T1000 (cell line): ENCODE results near the gene JAKMIP1.

Experiments
- DNase-seq: peaks from one replicate; lab custom pipeline; 2025; ENCODE audit warnings: mixed read lengths; lab: John Stamatoyannopoulos, UW

Gene JAKMIP1

DNA sequence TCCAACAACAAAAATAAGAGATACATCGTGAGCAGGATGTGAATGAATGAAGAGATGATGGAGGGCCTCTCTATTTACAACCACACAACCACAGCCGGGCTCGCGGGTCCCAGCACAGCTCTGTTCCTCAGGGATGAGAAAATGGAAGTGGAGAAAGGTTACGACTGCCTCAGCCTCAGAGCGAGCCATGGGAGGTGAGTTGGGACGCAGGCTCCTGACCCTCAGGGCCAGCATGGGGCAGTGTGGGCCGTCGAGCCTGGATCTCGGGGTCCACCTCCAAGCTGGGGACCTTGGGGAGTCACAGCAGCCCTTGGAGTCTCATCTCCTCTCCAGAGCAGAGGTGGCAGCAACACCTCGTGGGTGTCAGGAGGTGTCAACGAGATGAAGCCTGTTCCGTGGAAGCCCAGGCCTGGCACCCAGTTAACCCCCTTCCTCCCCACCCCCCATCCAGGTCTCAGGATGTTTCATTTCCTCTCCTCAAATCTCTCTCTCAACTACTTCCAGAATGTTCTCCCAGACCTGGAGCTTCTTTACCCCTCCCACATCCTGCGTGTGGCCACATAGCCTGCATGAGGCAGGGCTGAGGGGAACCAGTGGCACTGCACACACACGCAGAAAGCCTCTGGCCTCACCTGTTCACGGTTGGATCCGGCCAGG is 208.1 kb downstream of the JAKMIP1 start:
- DNase-seq, result no peak

DNA sequence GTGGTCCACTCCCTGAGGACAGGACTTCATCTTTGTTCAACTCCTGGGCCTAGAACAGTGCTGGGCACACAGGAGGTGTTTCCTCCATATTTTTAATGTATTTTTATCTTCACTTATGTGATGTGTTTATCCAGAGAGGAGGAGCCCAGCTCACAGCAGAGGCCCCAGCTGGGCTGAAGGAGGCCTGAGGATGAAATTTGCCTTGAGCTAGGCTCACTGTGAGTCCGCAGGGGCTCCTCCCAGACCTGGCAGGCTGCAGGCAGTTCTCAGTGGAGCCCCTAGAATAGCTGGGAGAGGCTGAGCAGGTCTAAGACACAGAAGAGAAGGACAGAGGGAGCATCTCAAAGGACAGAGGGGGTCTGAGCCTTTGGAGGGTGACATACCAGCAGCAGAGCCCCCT is 208.9 kb downstream of the JAKMIP1 start:
- no peak for DNase-seq

DNA sequence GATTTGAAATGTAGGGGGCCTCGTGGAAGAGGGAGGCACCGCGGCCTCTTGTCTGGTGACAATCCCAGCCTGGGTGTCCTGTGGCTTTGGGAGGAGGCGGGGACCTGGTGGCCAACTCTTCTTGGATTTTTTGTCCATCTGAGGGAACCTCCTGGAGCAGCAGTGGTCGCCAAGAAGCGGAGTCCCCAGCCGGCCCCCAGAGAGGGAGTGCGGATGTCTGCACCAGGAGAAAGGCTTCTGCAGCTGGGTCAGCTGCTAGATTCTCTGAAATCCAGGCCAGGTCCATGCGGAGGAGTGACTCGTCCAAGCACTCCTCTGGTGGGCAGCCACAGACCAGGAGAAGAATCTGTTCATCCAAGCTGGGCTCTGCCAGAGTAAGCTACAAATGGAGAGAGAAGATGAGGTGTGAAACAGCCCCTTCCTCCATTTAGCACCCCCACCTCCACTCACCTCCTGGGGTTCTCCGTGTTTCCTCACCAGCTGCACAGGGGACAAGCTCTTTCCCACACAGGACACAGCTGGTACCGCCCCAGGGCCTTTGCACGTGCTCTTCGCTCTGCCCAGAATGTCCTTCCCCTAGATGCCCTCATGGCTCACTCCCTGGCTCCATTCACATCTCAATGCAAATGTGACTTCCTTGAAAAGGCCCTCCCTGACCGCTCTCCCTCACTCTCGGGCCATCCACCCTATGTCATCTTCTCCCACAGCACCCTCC is 209.7 kb downstream of the JAKMIP1 start:
- no peak for DNase-seq

DNA sequence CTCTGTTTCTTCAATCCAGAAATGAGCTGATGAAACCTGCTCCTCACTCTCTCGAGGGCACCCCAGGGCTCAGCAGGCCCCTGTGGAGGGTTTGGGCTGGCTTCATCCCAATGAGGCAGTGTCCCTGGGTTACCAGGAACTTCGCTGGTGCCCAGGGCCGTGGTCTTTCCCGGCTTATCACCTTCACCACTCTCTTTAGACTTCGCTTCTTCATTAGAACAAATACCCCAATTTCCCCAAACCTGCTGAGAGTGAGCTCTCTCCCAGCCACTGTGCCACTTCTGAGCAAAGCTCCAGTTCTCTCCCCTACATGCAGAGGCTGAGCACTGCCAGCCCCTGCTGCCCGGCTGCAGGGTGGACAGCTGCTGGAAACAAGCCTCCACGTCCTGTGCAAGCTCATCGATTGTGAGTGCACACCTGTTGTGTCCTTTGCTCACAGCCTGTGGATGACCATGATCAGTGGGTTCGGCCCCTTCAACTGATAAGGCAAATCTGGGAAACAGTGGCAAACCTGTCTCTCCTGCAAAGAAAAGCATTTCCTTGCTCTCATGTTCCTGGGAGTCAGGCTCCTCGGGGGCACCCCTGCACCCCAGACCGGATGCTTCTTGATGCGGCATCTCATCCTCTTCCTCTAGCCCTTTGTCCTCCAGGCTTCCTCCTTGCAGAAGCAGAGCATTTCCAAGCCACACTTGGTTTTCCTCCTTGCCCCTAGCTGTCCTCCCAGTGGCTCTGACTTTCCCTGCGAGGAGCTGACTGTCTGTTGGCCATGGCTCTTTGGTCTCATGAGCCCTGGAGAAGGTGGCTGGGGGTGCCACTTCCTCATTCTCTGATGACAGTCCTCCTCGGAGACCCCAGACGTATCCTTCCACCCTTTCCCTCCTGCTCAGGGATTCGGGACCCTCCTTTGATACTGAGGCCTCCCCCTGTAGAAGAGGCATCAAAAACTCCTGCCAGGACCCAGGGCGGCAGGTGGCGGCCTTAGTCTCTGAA is 210.8 kb downstream of the JAKMIP1 start:
- DNase-seq, result no peak

DNA sequence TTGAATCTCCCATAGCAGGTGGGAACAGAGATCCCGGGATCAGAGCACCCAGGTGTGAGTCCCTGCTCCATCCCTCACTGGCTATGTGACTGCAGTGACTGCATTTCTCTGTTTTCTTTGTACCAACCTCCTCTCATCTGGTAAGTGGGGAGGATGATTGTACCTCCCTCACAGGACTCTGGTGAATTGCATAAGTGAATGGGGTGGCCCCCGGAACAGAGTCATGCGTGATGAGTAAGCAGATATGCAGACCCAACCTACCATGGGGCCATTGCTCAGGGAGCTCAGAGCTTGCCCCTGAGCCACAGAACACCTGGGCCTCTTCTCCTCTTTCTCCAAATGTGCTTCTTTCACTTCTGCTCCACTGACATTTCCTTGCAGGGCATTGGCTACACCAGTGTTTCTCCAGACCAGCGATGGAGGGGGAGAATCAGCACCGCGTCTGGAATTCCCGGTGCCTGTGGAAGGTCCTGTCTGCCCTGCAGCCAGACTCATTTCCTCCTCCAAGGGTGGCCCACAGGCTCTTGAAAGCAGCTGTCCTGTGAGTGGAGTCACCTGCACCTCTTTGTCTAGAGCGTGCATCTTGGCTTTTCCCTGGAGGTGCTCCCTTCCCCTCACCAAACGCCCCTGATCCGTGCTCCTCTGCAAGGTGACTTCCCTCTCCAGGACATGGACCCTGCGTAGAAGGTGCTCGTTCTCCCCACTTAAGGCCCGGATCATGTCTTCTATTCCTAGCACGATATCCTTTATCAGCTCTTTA is 212.1 kb downstream of the JAKMIP1 start:
- no peak for DNase-seq

DNA sequence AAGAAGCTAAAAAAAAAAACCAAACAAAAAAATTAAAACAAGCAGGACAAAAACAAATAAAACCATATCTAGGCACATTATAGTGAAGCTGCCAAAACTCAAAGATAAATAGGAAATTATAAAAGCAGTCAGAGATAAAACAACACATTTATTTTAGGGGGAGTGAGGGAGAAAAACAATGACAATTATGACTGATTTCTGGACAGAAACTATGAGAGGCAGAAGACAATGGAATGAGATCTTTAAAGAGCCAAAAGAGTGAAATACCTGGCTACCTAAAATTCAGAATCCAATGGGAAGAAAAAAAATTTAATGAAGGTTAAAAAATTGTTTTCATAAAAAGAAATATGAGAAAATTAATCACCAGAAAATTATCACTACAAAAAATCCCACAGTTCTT is 215.5 kb downstream of the JAKMIP1 start:
- DNase-seq, result no peak

DNA sequence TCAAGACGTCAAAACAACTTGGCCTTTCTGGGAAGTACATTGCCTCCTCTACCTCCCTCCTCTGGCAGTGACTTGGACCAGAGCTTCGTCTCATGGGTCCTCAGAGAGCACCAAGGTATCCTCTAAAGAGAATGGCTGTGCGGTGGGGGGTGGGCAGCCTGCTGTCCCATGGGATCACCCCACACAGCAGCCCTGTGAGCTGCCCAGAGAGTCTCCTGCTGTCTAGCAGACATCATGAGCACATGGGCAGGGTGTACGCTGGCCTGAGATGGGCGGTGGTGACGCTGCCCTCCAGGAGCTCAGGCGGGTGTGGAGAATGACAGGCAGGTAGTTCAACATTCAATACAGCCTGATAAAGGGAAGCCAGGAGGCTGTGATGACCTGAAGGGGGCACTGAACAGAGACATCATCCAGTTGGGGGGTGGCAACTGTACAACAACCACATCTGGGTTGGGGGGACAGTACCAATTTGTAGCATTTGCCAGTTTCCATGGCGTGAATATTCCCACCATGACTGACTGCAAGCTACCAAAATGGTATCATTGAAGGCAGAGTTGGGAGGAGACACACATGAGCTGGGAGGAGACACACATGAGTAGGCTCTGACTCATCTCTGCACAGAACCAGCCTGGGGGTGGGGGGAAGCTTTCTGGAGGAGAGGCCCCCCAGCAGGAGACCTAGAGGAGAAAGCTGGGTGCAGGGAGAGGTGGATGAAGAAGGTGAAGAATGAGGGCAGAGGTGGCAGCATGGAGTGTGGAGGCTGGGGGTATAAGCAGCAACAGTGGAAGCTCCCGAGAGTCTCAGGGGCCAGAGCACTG is 218.0 kb downstream of the JAKMIP1 start:
- no peak for DNase-seq

DNA sequence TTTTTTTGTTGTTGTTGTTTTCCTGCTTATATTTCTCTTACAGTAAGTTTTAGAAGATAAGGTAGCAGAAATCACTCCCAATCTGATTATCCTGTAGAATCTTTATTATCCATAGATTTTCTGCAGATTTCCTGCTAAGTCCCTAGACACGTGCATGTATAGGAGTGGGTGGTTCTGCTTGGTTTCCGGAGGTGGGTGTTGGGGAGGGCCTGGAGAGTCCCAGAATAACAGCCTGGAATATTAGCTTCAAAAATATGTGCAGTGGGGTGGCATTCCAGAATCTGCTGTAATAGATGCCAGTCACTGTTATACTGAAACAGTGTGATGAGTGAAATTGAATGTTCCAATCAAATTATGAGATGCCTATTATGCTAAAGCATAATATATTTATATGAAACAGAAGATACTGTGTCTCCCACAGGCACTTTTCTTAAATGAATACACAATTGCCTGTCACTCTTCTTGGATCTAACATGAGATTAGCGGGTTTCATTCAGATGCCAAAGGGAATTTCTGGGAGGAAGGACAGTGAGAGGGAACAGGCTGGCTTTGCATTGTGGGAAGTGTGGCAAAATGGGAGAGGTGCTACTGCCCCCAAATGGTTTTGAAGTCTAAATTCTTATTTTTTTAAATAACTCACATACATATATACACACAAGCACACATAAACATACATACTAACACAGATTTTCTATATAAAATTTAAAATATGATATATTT is 219.8 kb downstream of the JAKMIP1 start:
- no peak for DNase-seq

DNA sequence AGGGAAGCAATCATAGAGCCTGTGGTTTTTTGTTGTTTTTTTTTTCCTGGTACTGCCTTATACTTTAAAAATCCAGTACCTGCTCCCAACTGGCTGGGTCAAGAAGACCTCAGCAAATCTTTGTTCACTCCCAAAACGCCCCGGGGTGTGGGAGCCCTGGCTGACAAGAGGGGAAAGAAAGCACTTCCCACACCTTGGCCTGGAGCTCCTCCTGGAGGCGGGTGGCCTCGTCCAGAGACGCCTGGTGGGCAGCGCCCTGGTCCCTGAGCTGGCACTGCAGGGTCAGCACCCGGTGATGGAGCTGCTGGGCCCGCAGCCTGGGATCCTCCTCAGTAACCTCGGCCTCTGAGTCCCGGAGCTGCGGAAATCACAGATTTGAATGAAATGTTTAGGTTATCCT is 220.4 kb downstream of the JAKMIP1 start:
- DNase-seq, result no peak

DNA sequence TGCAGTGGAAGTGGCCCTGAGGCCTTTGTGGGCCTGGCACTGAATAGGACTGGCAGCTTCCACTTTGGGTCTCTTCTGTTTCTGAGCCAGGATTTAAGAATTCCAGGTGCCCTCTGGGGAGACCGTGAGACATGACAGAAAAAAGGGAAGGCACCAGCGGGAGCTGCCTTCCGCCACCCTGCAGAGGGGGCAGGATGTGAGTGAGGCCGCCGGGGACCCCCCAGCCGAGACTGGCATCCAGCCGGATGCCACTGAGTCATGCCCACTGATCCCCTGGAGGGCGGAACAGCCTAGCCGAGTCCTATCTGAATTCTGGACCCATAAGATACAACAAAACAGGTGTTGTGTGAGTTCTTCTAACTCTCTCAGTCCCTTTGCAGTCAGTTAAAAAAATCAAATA is 223.4 kb downstream of the JAKMIP1 start:
- DNase-seq, result no peak

DNA sequence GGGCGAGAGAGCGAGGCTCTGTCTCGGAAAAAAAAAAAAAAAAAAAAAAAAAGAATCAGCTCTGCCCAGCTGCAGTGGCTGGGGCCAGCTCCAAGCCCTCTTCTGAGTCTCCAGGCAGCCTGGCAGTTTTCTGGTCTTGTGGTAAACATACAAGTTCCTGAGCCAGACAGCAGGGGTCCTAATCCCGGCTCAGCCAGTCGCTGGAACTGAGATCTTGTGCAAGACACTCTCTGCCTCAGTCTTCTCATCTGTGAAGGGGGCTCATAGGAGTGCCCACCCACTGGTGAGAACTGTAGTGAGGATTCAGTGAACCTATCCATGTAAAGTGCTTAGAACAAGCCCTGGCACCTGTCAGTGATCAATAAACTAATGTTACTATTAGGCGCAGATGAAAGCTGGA is 223.9 kb downstream of the JAKMIP1 start:
- no peak for DNase-seq
